HEK293 (cell line): ENCODE measurements around the gene ZNF440.

Source experiments
- CTCF ChIA-PET: fragments of 350-600 bp; formaldehyde crosslinking; extraction: SDS; loops from one replicate; lab custom pipeline; 2021; ENCODE audit warnings: antibody characterized with exemption; lab: Yijun Ruan, JAX
- POLR2A ChIA-PET: fragments of 300-600 bp; formaldehyde crosslinking; extraction: SDS; loops from one replicate; lab custom pipeline; 2020; ENCODE audit warnings: antibody characterized with exemption, inconsistent platforms; lab: Yijun Ruan, JAX
- H3K27ac ChIP-seq: fragments of 200-500 bp; sonication (Bioruptor generic); 2 replicates; pipeline ENCODE4 v1.5.1; 2014; ENCODE audit warnings: low read depth, low read length, control low read depth, inconsistent platforms; ENCODE audit errors: extremely low read depth
- H3K36me3 ChIP-seq, 2 experiments: fragments of 200-500 bp in 1 of 2; sonication (Bioruptor generic) in 1 of 2; 1 replicate in 1 of 2; 2 replicates in 1 of 2; pipeline ENCODE4 v1.5.1; 2014 to 2017; ENCODE audit warnings: inconsistent platforms in 2 of 2, low read length in 2 of 2; ENCODE audit not compliant: control insufficient read depth in 2 of 2, insufficient read depth in 1 of 2
- H3K4me1 ChIP-seq: fragments of 200-500 bp; sonication (Bioruptor generic); 2 replicates; pipeline ENCODE4 v1.5.1; 2014; ENCODE audit warnings: mild to moderate bottlenecking, low read length, inconsistent platforms; ENCODE audit not compliant: control insufficient read depth, insufficient read depth
- H3K4me3 ChIP-seq: 2 replicates; pipeline ENCODE4 v1.5.1; 2011; ENCODE audit warnings: low read depth, mild to moderate bottlenecking, control low read depth, low read length, moderate library complexity
- H3K9me3 ChIP-seq: fragments of 200-500 bp; sonication (Bioruptor generic); 2 replicates; pipeline ENCODE4 v1.5.1; 2014; ENCODE audit warnings: low read depth, low read length, inconsistent platforms; ENCODE audit not compliant: control insufficient read depth, insufficient read depth
- BCL11A ChIP-seq: fragments of 450-650 bp; formaldehyde crosslinking; IDR thresholded peaks from 2 replicates; pipeline ENCODE4 v1.5.1; 2016; ENCODE audit warnings: low read depth, missing biosample characterization, missing genetic modification characterization
- HOXD13 ChIP-seq: sonication (generic); formaldehyde crosslinking; IDR thresholded peaks from 2 replicates; pipeline ENCODE4 v1.8.0; 2022; ENCODE audit warnings: missing genetic modification reagents, borderline replicate concordance
- IKZF3 ChIP-seq: fragments of 450-650 bp; IDR thresholded peaks from 2 replicates; pipeline ENCODE4 v1.5.0; 2018; ENCODE audit warnings: missing biosample characterization, mild to moderate bottlenecking, missing genetic modification characterization, moderate library complexity
- OSR2 ChIP-seq: fragments of 450-650 bp; formaldehyde crosslinking; IDR thresholded peaks from 2 replicates; pipeline ENCODE4 v1.5.1; 2016; ENCODE audit warnings: missing biosample characterization, missing genetic modification characterization
- SETDB1 ChIP-seq: IDR thresholded peaks from one replicate; pipeline ENCODE4 v1.6.1; 2017; ENCODE audit warnings: mild to moderate bottlenecking, low read length, moderate library complexity, mixed read lengths; ENCODE audit not compliant: insufficient read length
- ZFP41 ChIP-seq: fragments of 450-650 bp; formaldehyde crosslinking; IDR thresholded peaks from 2 replicates; pipeline ENCODE4 v1.5.1; 2016; ENCODE audit warnings: missing biosample characterization, missing genetic modification characterization, borderline replicate concordance
- ZNF169 ChIP-seq: fragments of 450-650 bp; formaldehyde crosslinking; IDR thresholded peaks from 2 replicates; pipeline ENCODE4 v1.5.1; 2016; ENCODE audit warnings: missing biosample characterization, missing genetic modification characterization
- ZNF19 ChIP-seq: fragments of 450-650 bp; formaldehyde crosslinking; IDR thresholded peaks from 2 replicates; pipeline ENCODE4; 2016; ENCODE audit warnings: missing biosample characterization, missing genetic modification characterization, low read depth
- ZNF560 ChIP-seq: fragments of 450-650 bp; formaldehyde crosslinking; IDR thresholded peaks from 2 replicates; pipeline ENCODE4 v1.5.1; 2017; ENCODE audit warnings: missing biosample characterization, missing genetic modification characterization, borderline replicate concordance
- ZNF585B ChIP-seq: fragments of 450-650 bp; formaldehyde crosslinking; IDR thresholded peaks from 2 replicates; pipeline ENCODE4 v1.5.1; 2016; ENCODE audit warnings: missing biosample characterization, missing genetic modification characterization
- ZNF654 ChIP-seq: fragments of 450-650 bp; formaldehyde crosslinking; IDR thresholded peaks from 2 replicates; pipeline ENCODE4 v1.5.1; 2016; ENCODE audit warnings: low read depth, missing biosample characterization, missing genetic modification characterization
- ZNF76 ChIP-seq: fragments of 450-650 bp; formaldehyde crosslinking; IDR thresholded peaks from 2 replicates; pipeline ENCODE4; 2016; ENCODE audit warnings: low read depth, missing biosample characterization, missing genetic modification characterization, borderline replicate concordance
- TF ChIP-seq, protein P1 (sequence below): fragments of 450-650 bp; formaldehyde crosslinking; IDR thresholded peaks from 2 replicates; pipeline ENCODE4 v1.5.1; 2016; ENCODE audit warnings: missing biosample characterization, missing genetic modification characterization
- TF ChIP-seq, protein P2 (sequence below): fragments of 450-650 bp; formaldehyde crosslinking; IDR thresholded peaks from 2 replicates; pipeline ENCODE4 v1.5.1; 2016; ENCODE audit warnings: missing biosample characterization, missing genetic modification characterization
- TF ChIP-seq, protein P3 (sequence below): fragments of 450-650 bp; formaldehyde crosslinking; IDR thresholded peaks from 2 replicates; pipeline ENCODE4 v1.5.1; 2016; ENCODE audit warnings: missing biosample characterization, missing genetic modification characterization
- TF ChIP-seq, protein P4 (sequence below): fragments of 450-650 bp; IDR thresholded peaks from 2 replicates; pipeline ENCODE4 v1.5.1; 2018; ENCODE audit warnings: missing biosample characterization, mild to moderate bottlenecking, missing genetic modification characterization
- TF ChIP-seq, protein P5 (sequence below): fragments of 450-650 bp; formaldehyde crosslinking; IDR thresholded peaks from 2 replicates; pipeline ENCODE4 v1.5.1; 2016; ENCODE audit warnings: missing biosample characterization, missing genetic modification characterization

Gene ZNF440

DNA sequence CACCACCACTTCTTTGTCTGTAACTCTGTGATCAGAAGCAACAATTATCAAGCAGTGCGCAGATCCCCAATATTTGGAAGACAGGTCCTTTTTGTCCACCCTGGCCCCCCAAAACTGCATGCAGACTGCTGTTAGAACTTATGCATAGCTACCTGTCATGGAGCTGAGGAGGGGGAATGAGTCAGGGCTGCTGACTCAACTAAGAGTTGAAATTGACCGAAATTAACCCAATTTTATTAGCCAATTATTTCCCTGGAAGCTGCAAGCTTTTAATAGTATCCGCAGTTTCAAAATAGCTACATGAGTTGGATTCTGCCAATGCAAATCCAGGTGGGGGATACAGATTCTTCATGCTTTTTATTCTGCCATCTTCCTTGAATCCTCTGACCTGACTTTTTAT lies 29.7 kb upstream of the ZNF440 start:
- POLR2A ChIA-PET, result interaction anchor here (0.6 kb wide), 1 partner anchor 171 kb away, joined by 3 read pairs; no protein-coding TSS in a partner anchor
- no peaks in the 10 kb centered on the region for H3K9me3 ChIP-seq

DNA sequence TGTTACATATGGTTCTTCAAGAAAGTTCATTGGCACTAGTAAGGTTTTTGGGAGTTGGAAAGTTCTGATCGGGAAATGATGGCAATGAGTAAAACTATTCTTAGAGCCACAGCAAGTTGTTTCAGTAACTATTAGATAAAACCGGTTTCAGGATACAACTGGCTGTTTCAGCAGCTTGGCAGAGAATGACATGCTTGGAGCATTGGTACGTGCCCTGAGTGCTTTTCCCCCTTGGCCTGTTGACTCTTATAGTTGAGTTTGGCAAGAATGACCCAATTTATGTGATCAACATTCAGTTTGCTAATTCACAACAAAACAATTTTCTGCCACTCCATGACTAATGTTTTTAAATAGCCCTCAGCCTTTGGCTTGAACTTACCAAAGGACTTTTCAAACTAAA lies 26.5 kb upstream of the ZNF440 start:
- ChIA-PET CTCF (no interaction called here), POLR2A (interaction anchor here (0.7 kb wide), 1 partner anchor 93 kb away, joined by 5 read pairs; no protein-coding TSS in a partner anchor)
- Histone ChIP-seq H3K27ac (no peak overlapping the region), H3K36me3 (no peaks in the 10 kb centered on the region), H3K4me3 (no peak overlapping the region), H3K4me1 (no peaks in the 10 kb centered on the region), H3K9me3 (no peaks in the 10 kb centered on the region)
- TF ChIP-seq ZNF19, result no peak
- TF ChIP-seq, protein P1, sequence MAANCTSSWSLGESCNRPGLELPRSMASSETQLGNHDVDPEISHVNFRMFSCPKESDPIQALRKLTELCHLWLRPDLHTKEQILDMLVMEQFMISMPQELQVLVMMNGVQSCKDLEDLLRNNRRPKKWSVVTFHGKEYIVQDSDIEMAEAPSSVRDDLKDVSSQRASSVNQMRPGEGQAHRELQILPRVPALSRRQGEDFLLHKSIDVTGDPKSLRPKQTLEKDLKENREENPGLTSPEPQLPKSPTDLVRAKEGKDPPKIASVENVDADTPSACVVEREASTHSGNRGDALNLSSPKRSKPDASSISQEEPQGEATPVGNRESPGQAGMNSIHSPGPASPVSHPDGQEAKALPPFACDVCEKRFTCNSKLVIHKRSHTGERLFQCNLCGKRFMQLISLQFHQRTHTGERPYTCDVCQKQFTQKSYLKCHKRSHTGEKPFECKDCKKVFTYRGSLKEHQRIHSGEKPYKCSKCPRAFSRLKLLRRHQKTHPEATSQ, result no peak
- TF ChIP-seq ZFP41 (tag by site-specific recombination), result no peak
- no peak for TF ChIP-seq ZNF169 (tag by site-specific recombination)
- no peak for TF ChIP-seq HOXD13 (CRISPR knock-in tag)
- no peak for TF ChIP-seq ZNF585B (tag by site-specific recombination)
- no peak for TF ChIP-seq IKZF3 (tag by site-specific recombination)
- no peak for TF ChIP-seq OSR2 (tag by site-specific recombination)
- TF ChIP-seq, protein P2, sequence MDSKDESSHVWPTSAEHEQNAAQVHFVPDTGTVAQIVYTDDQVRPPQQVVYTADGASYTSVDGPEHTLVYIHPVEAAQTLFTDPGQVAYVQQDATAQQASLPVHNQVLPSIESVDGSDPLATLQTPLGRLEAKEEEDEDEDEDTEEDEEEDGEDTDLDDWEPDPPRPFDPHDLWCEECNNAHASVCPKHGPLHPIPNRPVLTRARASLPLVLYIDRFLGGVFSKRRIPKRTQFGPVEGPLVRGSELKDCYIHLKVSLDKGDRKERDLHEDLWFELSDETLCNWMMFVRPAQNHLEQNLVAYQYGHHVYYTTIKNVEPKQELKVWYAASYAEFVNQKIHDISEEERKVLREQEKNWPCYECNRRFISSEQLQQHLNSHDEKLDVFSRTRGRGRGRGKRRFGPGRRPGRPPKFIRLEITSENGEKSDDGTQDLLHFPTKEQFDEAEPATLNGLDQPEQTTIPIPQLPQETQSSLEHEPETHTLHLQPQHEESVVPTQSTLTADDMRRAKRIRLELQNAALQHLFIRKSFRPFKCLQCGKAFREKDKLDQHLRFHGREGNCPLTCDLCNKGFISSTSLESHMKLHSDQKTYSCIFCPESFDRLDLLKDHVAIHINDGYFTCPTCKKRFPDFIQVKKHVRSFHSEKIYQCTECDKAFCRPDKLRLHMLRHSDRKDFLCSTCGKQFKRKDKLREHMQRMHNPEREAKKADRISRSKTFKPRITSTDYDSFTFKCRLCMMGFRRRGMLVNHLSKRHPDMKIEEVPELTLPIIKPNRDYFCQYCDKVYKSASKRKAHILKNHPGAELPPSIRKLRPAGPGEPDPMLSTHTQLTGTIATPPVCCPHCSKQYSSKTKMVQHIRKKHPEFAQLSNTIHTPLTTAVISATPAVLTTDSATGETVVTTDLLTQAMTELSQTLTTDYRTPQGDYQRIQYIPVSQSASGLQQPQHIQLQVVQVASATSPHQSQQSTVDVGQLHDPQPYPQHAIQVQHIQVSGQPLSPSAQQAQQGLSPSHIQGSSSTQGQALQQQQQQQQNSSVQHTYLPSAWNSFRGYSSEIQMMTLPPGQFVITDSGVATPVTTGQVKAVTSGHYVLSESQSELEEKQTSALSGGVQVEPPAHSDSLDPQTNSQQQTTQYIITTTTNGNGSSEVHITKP, result no peak
- TF ChIP-seq ZNF76 (tag by site-specific recombination), result no peak
- no peak for TF ChIP-seq SETDB1
- TF ChIP-seq, protein P3, sequence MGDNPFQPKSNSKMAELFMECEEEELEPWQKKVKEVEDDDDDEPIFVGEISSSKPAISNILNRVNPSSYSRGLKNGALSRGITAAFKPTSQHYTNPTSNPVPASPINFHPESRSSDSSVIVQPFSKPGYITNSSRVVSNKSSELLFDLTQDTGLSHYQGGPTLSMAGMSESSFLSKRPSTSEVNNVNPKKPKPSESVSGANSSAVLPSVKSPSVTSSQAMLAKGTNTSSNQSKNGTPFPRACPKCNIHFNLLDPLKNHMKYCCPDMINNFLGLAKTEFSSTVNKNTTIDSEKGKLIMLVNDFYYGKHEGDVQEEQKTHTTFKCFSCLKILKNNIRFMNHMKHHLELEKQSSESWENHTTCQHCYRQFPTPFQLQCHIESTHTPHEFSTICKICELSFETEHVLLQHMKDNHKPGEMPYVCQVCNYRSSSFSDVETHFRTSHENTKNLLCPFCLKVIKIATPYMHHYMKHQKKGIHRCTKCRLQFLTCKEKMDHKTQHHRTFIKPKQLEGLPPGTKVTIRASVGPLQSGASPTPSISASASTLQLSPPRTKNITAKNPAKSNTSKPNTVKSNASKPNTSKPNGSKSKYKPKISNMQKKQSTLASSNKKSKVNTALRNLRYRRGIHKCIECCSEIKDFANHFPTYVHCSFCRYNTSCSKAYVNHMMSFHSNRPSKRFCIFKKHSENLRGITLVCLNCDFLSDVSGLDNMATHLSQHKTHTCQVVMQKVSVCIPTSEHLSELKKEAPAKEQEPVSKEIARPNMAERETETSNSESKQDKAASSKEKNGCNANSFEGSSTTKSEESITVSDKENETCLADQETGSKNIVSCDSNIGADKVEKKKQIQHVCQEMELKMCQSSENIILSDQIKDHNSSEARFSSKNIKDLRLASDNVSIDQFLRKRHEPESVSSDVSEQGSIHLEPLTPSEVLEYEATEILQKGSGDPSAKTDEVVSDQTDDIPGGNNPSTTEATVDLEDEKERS (tag by site-specific recombination), result no peak
- TF ChIP-seq, protein P4, sequence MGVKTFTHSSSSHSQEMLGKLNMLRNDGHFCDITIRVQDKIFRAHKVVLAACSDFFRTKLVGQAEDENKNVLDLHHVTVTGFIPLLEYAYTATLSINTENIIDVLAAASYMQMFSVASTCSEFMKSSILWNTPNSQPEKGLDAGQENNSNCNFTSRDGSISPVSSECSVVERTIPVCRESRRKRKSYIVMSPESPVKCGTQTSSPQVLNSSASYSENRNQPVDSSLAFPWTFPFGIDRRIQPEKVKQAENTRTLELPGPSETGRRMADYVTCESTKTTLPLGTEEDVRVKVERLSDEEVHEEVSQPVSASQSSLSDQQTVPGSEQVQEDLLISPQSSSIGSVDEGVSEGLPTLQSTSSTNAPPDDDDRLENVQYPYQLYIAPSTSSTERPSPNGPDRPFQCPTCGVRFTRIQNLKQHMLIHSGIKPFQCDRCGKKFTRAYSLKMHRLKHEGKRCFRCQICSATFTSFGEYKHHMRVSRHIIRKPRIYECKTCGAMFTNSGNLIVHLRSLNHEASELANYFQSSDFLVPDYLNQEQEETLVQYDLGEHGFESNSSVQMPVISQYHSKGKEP (tag by site-specific recombination), result no peak
- no peak for TF ChIP-seq BCL11A (tag by site-specific recombination)

More for the DNA sequence above, 29.7 kb upstream of the ZNF440 start:
- H3K4me3 ChIP-seq, result no peak overlapping the region
- H3K27ac ChIP-seq, result no peak overlapping the region
- peaks cover 0 to 22% of the 10 kb centered on the region in 2 experiments; a peak in 1 of 3 replicates for H3K36me3 ChIP-seq
- no peaks in the 10 kb centered on the region for H3K4me1 ChIP-seq
- TF ChIP-seq ZNF76 (tag by site-specific recombination), result no peak
- TF ChIP-seq ZNF560, result no peak
- TF ChIP-seq ZNF654 (tag by site-specific recombination), result no peak
- TF ChIP-seq, protein P5, sequence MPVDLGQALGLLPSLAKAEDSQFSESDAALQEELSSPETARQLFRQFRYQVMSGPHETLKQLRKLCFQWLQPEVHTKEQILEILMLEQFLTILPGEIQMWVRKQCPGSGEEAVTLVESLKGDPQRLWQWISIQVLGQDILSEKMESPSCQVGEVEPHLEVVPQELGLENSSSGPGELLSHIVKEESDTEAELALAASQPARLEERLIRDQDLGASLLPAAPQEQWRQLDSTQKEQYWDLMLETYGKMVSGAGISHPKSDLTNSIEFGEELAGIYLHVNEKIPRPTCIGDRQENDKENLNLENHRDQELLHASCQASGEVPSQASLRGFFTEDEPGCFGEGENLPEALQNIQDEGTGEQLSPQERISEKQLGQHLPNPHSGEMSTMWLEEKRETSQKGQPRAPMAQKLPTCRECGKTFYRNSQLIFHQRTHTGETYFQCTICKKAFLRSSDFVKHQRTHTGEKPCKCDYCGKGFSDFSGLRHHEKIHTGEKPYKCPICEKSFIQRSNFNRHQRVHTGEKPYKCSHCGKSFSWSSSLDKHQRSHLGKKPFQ (tag by site-specific recombination), result no peak
- TF ChIP-seq, protein P3 (tag by site-specific recombination), result no peak
- CTCF ChIA-PET, result interaction anchor here (2.4 kb wide), 1 partner anchor 84 kb away, joined by 8 read pairs; no protein-coding TSS in a partner anchor
